ENCODE data around the gene FOXL1. TPM values are rescaled to one million over a fixed set of nuclear protein-coding genes. Genes with fewer than 3 reads are reported as not detected.

The FOXL1 gene
- total RNA-seq, 1 experiment from 2014 or later = 0.13 TPM

GRCh38 chr16:86570558-86571529, 7.5 kb upstream of the FOXL1 start:
- DNase-seq (ENCODE audit: low spot score) = no peak
- H3K4me3 ChIP-seq (ENCODE audit: low read depth, low read length, poor library complexity, severe bottlenecking) = no peak overlapping the region
- TF ChIP-seq CTCF (conservative IDR thresholded peaks at IDR 0.05; ENCODE audit: low read depth, low read length) = no peak
- TF ChIP-seq EZH2 (IDR thresholded peaks at IDR 0.05; ENCODE audit: borderline replicate concordance, low read depth, low read length, poor library complexity, severe bottlenecking) = no peak
- no TSS peak for BruUV-seq (replicated peaks)
- H3K4me1 ChIP-seq (ENCODE audit: insufficient read depth, low read length, poor library complexity, severe bottlenecking) = peaks cover 9% of the 10 kb centered on the region
- POLR2A ChIA-PET (ENCODE audit: low non-redundant PET) = no interaction called here
- no peaks in the 10 kb centered on the region for H3K36me3 ChIP-seq (ENCODE audit: insufficient read depth, low read length, poor library complexity, severe bottlenecking)
- CTCF ChIA-PET = interaction anchor here (0.6 kb wide), 1 partner anchor 510 kb away, joined by 3 read pairs; no protein-coding TSS in a partner anchor
- intact Hi-C loops (cut with micrococcal nuclease; ENCODE audit: unreplicated experiment) = loop anchor here (10.0 kb wide), 1 partner anchor 304 kb away; no protein-coding TSS in a partner anchor
- peaks cover 49% of the 10 kb centered on the region for H3K27me3 ChIP-seq (replicated peaks; ENCODE audit: insufficient read depth, low read depth, low read length, poor library complexity)
- H3K27ac ChIP-seq (ENCODE audit: low read depth, low read length, poor library complexity, severe bottlenecking) = no peak overlapping the region
- no peaks in the 10 kb centered on the region for H3K9me3 ChIP-seq (ENCODE audit: low read depth, low read length, poor library complexity, severe bottlenecking)

GRCh38 chr16:86571530-86571915, 6.8 kb upstream of the FOXL1 start:
- no peaks in the 10 kb centered on the region for H3K9me3 ChIP-seq (ENCODE audit: low read depth, low read length, poor library complexity, severe bottlenecking)
- DNase-seq (ENCODE audit: low spot score) = no peak
- no peak overlapping the region for H3K27ac ChIP-seq (ENCODE audit: low read depth, low read length, poor library complexity, severe bottlenecking)
- H3K4me1 ChIP-seq (ENCODE audit: insufficient read depth, low read length, poor library complexity, severe bottlenecking) = peaks cover 12% of the 10 kb centered on the region
- CTCF ChIA-PET = no interaction called here
- no peak for TF ChIP-seq EZH2 (IDR thresholded peaks at IDR 0.05; ENCODE audit: borderline replicate concordance, low read depth, low read length, poor library complexity, severe bottlenecking)
- TF ChIP-seq CTCF (conservative IDR thresholded peaks at IDR 0.05; ENCODE audit: low read depth, low read length) = no peak
- POLR2A ChIA-PET (ENCODE audit: low non-redundant PET) = no interaction called here
- no TSS peak for BruUV-seq (replicated peaks)
- intact Hi-C loops (cut with micrococcal nuclease; ENCODE audit: unreplicated experiment) = loop anchor here (10.0 kb wide), 1 partner anchor 303 kb away; no protein-coding TSS in a partner anchor
- no peaks in the 10 kb centered on the region for H3K36me3 ChIP-seq (ENCODE audit: insufficient read depth, low read length, poor library complexity, severe bottlenecking)
- peaks cover 43% of the 10 kb centered on the region for H3K27me3 ChIP-seq (replicated peaks; ENCODE audit: insufficient read depth, low read depth, low read length, poor library complexity)
- no peak overlapping the region for H3K4me3 ChIP-seq (ENCODE audit: low read depth, low read length, poor library complexity, severe bottlenecking)

GRCh38 chr16:86572041-86572521, 6.3 kb upstream of the FOXL1 start:
- Histone ChIP-seq H3K4me3 (ENCODE audit: low read depth, low read length, poor library complexity, severe bottlenecking) (no peak overlapping the region), H3K36me3 (ENCODE audit: insufficient read depth, low read length, poor library complexity, severe bottlenecking) (no peaks in the 10 kb centered on the region), H3K27me3 (replicated peaks; ENCODE audit: insufficient read depth, low read depth, low read length, poor library complexity) (peaks cover 41% of the 10 kb centered on the region), H3K4me1 (ENCODE audit: insufficient read depth, low read length, poor library complexity, severe bottlenecking) (peaks cover 15% of the 10 kb centered on the region), H3K27ac (ENCODE audit: low read depth, low read length, poor library complexity, severe bottlenecking) (no peak overlapping the region), H3K9me3 (ENCODE audit: low read depth, low read length, poor library complexity, severe bottlenecking) (no peaks in the 10 kb centered on the region)
- ChIA-PET CTCF (no interaction called here), POLR2A (ENCODE audit: low non-redundant PET) (no interaction called here)
- TF ChIP-seq EZH2 (IDR thresholded peaks at IDR 0.05; ENCODE audit: borderline replicate concordance, low read depth, low read length, poor library complexity, severe bottlenecking) (no peak), CTCF (conservative IDR thresholded peaks at IDR 0.05; ENCODE audit: low read depth, low read length) (no peak)
- no peak for DNase-seq (ENCODE audit: low spot score)
- intact Hi-C loops (cut with micrococcal nuclease; ENCODE audit: unreplicated experiment) = loop anchor here (10.0 kb wide), 1 partner anchor 303 kb away; no protein-coding TSS in a partner anchor
- no TSS peak for BruUV-seq (replicated peaks)
